Common myeloid progenitor, CD34-positive (primary cell): ENCODE results near the gene RERE.

Source experiments
- CTCF ChIA-PET: fragments of 350-600 bp; sonication (Branson Sonifier 250); formaldehyde crosslinking; loops from one replicate; lab custom pipeline; 2021; ENCODE audit warnings: antibody characterized with exemption; lab: Charles Lee
- POLR2A ChIA-PET: fragments of 350-600 bp; sonication (Branson Sonifier 250); formaldehyde crosslinking; loops from one replicate; lab custom pipeline; 2021; ENCODE audit warnings: antibody characterized with exemption; lab: Charles Lee
- DNase-seq, 3 donors: peaks; one replicate each; pipeline versions ENCODE4 v3.0.0 to v3.0.0-alpha.2; 2013
- H3K27ac ChIP-seq, 2 experiments: 1 replicate in 1 of 2; 2 replicates in 1 of 2; pipeline ENCODE4 v1.7.0; 2013; ENCODE audit warnings: inconsistent platforms in 2 of 2, low read length in 2 of 2, mild to moderate bottlenecking in 2 of 2, low read depth in 1 of 2, moderate library complexity in 1 of 2; ENCODE audit not compliant: severe bottlenecking in 2 of 2, insufficient read depth in 1 of 2, poor library complexity in 1 of 2
- H3K27me3 ChIP-seq, 5 experiments: replicated peaks in 2 of 5; 1 replicate in 3 of 5; 2 replicates in 2 of 5; pipeline versions ENCODE4 v1.6.1 to v1.7.0; 2013; ENCODE audit warnings: low read length in 4 of 5, mild to moderate bottlenecking in 2 of 5, moderate library complexity in 2 of 5, inconsistent platforms in 1 of 5; ENCODE audit not compliant: insufficient read depth in 5 of 5, control insufficient read depth in 4 of 5
- H3K36me3 ChIP-seq, 4 experiments: 1 replicate in 2 of 4; 2 replicates in 2 of 4; pipeline versions ENCODE4 v1.6.1 to v1.7.0; 2013; ENCODE audit warnings: low read length in 3 of 4, control low read depth in 1 of 4, mild to moderate bottlenecking in 1 of 4; ENCODE audit not compliant: control insufficient read depth in 4 of 4, insufficient read depth in 4 of 4
- H3K4me1 ChIP-seq, 4 experiments: 1 replicate in 3 of 4; 2 replicates in 1 of 4; pipeline versions ENCODE4 v1.6.1 to v1.7.1; 2013; ENCODE audit warnings: low read length in 3 of 4, mild to moderate bottlenecking in 3 of 4, control low read depth in 1 of 4, inconsistent platforms in 1 of 4, moderate library complexity in 1 of 4; ENCODE audit not compliant: control insufficient read depth in 4 of 4, insufficient read depth in 4 of 4; ENCODE audit errors: control extremely low read depth in 1 of 4
- H3K4me3 ChIP-seq, 7 experiments: 1 replicate in 4 of 7; 2 replicates in 3 of 7; pipeline versions ENCODE4 v1.5.1 to v1.7.0; 2013; ENCODE audit warnings: mild to moderate bottlenecking in 7 of 7, low read length in 6 of 7, moderate library complexity in 6 of 7, inconsistent platforms in 2 of 7, low read depth in 2 of 7, control low read depth in 1 of 7; ENCODE audit not compliant: insufficient read depth in 4 of 7, control insufficient read depth in 1 of 7; ENCODE audit errors: extremely low read depth in 1 of 7
- H3K9me3 ChIP-seq, 5 experiments: 1 replicate in 4 of 5; 2 replicates in 1 of 5; pipeline versions ENCODE4 v1.6.1 to v1.7.1; 2013; ENCODE audit warnings: low read length in 4 of 5, mild to moderate bottlenecking in 2 of 5, inconsistent platforms in 1 of 5, low read depth in 1 of 5, moderate library complexity in 1 of 5; ENCODE audit not compliant: control insufficient read depth in 4 of 5, insufficient read depth in 2 of 5; ENCODE audit errors: control extremely low read depth in 1 of 5
- WGBS: methylation state at CpG from one replicate; pipeline ENCODE4 v1.1.5; 2013; ENCODE audit not compliant: insufficient coverage; 5-methylcytosine and 5-hydroxymethylcytosine counted together

Gene RERE

DNA sequence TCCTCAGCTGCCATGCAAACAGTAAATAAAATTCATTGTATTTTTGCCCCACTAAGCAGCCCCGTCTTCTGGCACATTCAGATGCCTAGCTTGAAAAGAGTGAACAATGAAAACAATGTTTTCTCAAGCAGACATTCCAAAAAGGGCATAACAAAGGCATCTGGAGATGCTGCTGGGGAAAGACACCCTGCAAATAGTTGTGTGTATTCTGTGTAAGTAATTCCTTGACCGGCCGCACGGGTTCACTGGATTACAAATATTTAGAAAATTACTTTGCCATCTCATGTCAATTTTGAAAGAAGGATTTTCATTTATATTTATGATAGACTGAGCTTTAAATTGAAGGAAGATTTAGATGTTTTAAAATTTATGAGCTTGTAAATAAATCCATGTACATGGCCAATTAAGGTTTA, 357.3 kb downstream of the RERE start:
- Histone ChIP-seq H3K27me3 (no peaks in the 10 kb centered on the region), H3K4me3 (no peak overlapping the region), H3K4me1 (peaks cover 16 to 56% (median 42%) of the 10 kb centered on the region in 4 experiments), H3K27ac (no peak overlapping the region), H3K9me3 (no peaks in the 10 kb centered on the region), H3K36me3 (peaks cover 0 to 8% (median 4%) of the 10 kb centered on the region in 4 experiments)
- POLR2A ChIA-PET: interaction anchor here (0.6 kb wide), 1 partner anchor 21 kb away, joined by 3 read pairs; no protein-coding TSS in a partner anchor
- 100% methylated on average over 1 of the region's 4 CpGs for WGBS
- CTCF ChIA-PET: interaction anchor here (0.9 to 1.9 kb wide), 6 partner anchors 10 to 324 kb away, joined by 3 to 6 read pairs (median 4); no protein-coding TSS in a partner anchor
- no peak for DNase-seq

DNA sequence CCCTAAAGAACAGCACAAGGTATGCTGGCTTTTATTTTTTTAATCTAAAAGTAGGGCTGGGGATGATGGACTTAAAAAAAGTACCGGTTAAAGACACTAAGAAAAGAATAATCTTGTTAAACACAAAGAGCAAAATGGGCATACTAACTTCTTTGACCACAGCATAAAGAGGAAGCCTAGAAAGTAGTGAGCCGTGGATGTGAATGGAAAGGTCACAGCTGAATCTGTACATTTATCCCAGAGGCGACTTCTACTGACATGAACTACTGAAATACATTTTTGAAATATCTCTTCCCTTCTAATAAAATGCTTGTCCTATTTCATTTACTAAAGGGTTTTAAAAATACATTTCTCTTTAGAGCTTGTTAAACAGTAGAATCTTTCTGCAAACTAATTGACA, 358.8 kb downstream of the RERE start:
- H3K9me3 ChIP-seq: no peaks in the 10 kb centered on the region
- no CpG with 5 or more reads among the region's 3 CpGs for WGBS
- DNase-seq: peak in 1 of 3 donors; percentile 33
- ChIA-PET POLR2A (no interaction called here), CTCF (no interaction called here)
- peaks cover 2 to 9% (median 4%) of the 10 kb centered on the region in 4 experiments for H3K36me3 ChIP-seq
- H3K27me3 ChIP-seq: no peaks in the 10 kb centered on the region
- peaks cover 14 to 41% (median 31%) of the 10 kb centered on the region in 4 experiments for H3K4me1 ChIP-seq
- no peak overlapping the region for H3K27ac ChIP-seq
- no peak overlapping the region for H3K4me3 ChIP-seq

DNA sequence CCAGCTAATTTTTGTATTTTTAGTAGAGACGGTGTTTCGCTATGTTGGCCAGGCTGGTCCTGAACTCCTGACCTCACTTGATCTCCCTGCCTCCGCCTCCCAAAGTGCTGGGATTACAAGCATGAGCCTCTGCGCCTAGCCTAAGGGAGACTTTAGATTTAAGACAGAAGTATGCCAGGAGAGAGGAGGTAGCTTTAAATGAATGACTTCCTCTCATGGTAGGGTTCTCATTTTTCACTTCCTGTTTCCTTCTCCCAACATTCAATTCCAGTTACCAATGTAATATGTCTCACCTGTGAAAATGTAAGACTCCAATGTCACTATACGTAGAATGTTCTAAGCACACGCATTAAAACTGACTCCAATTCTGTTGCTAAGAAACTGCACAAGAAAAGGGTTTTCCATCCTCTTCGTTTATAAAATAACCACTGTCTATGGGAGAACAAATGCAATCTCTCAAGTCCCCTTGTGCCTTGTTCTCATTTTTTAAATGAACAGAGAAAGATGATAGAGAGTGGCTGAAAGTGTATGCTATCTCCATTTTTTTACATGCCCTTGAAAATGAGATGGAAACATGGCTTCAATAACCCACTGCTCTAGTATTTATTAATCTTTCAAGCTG, 359.6 kb downstream of the RERE start:
- POLR2A ChIA-PET: no interaction called here

DNA sequence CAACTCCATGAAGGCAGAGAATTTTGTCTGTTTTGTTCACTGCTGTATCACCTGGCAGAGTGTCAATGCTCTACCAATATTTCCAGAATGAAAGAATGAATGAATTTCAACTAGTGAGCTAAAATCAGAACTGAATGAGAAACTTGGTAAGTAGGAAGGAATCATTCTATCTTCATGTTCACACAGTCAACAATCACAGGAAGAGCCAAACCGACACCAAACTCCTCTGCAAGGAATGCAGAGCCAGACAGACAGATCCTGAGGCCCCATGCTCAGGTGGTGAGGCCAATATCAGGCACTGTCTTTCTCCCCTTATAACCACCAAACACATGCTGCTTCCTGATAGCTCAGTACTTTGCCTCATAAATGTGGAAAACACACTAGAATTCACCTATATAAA, 360.4 kb downstream of the RERE start:
- H3K4me3 ChIP-seq: no peak overlapping the region
- H3K27ac ChIP-seq: no peak overlapping the region
- no peak for DNase-seq
- no peaks in the 10 kb centered on the region for H3K9me3 ChIP-seq
- POLR2A ChIA-PET: no interaction called here
- 50% methylated on average over 1 of the region's 1 CpG for WGBS
- H3K36me3 ChIP-seq: peaks cover 2 to 12% (median 6%) of the 10 kb centered on the region in 4 experiments
- peaks cover 6 to 27% (median 19%) of the 10 kb centered on the region in 4 experiments for H3K4me1 ChIP-seq
- CTCF ChIA-PET: interaction anchor here (0.6 to 1.7 kb wide), 4 partner anchors 15 to 1787 kb away, joined by 3 to 5 read pairs (median 4); no protein-coding TSS in a partner anchor
- H3K27me3 ChIP-seq: no peaks in the 10 kb centered on the region

More for the DNA sequence above, 359.6 kb downstream of the RERE start:
- Histone ChIP-seq H3K4me1 (peaks cover 8 to 33% (median 23%) of the 10 kb centered on the region in 4 experiments), H3K4me3 (peak overlapping the region in 2 of 7 experiments; percentile 2 to 11), H3K36me3 (peaks cover 2 to 12% (median 6%) of the 10 kb centered on the region in 4 experiments), H3K27ac (no peak overlapping the region), H3K27me3 (no peaks in the 10 kb centered on the region), H3K9me3 (no peaks in the 10 kb centered on the region)
- WGBS: 100% methylated on average over 4 of the region's 7 CpGs
- peak in 1 of 3 donors; percentile 22 for DNase-seq
- CTCF ChIA-PET: interaction anchor here (0.9 kb wide), 2 partner anchors 9 to 24 kb away, joined by 3 read pairs; no protein-coding TSS in a partner anchor

DNA sequence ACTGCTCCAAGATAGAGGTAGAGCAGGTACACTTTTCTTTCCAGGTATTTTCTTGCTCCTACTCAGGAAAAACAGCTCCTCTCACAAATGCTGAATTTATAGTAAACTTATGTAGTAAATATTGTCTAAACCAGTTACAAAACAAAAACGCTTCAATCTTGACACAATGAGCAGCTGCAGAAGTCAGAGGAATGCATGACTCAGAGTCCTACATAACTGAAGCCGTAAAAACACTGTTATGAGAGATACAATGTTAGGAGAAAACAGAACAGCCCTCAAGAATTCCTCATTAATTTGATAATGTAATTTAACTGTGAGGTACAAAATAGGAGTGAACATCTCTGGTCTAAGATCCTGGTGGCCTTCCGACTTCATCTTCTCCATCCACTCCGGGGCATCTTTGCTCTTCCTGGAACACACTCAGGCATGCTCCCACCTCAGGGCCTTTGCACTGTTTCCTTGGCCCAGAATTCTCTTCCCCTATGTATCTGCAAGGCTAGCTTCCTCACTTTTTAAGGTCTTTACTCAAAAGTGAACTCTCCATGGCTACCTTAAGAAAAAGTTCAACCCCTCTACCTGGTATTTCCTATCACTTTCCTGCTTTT, 361.0 kb downstream of the RERE start:
- Histone ChIP-seq H3K27ac (no peak overlapping the region), H3K4me3 (no peak overlapping the region), H3K27me3 (no peaks in the 10 kb centered on the region), H3K9me3 (no peaks in the 10 kb centered on the region), H3K36me3 (peaks cover under 1 to 13% (median 6%) of the 10 kb centered on the region in 4 experiments), H3K4me1 (peaks cover 6 to 25% (median 19%) of the 10 kb centered on the region in 4 experiments)
- ChIA-PET CTCF (interaction anchor here (1.4 to 1.7 kb wide), 5 partner anchors 14 to 27 kb away, joined by 3 to 5 read pairs (median 4); no protein-coding TSS in a partner anchor), POLR2A (no interaction called here)
- WGBS: 100% methylated on average over 3 of the region's 4 CpGs
- DNase-seq: no peak

GRCh38 chr1:8455700-8456307, 361.6 kb downstream of the RERE start:
- Histone ChIP-seq H3K27ac (no peak overlapping the region), H3K36me3 (peaks cover 0 to 13% (median 6%) of the 10 kb centered on the region in 4 experiments), H3K27me3 (no peaks in the 10 kb centered on the region), H3K4me3 (no peak overlapping the region), H3K9me3 (no peaks in the 10 kb centered on the region), H3K4me1 (peaks cover 6 to 21% (median 18%) of the 10 kb centered on the region in 4 experiments)
- no peak for DNase-seq
- 90% methylated on average over 4 of the region's 7 CpGs for WGBS
- ChIA-PET POLR2A (no interaction called here), CTCF (interaction anchor here (1.4 to 1.7 kb wide), 5 partner anchors 13 to 27 kb away, joined by 3 to 5 read pairs (median 4); no protein-coding TSS in a partner anchor)
